Right lobe of liver (tissue), 6 donors: ENCODE data around the gene GNB3. TPM values are rescaled to one million over a fixed set of nuclear protein-coding genes. Genes with fewer than 3 reads are reported as not detected.
A peak's percentile ranks its signal among the peaks of the same experiment; 100 is the strongest.

ENCODE experiments used
- ATAC-seq, 4 donors: fragments of 200-7000 bp; cut with Tn5 transposase; one replicate each; pipeline ENCODE4 v1.9.1; 2020; ENCODE audit warnings: mild to moderate bottlenecking in 4 of 4, moderate library complexity in 4 of 4
- DNase-seq, 3 donors: peaks; one replicate each; pipeline ENCODE4 v3.0.0-alpha.2; 2020
- H3K27ac ChIP-seq, 3 donors: fragments of 200-600 bp; one replicate each; pipeline ENCODE4 v1.8.0; 2022
- H3K27me3 ChIP-seq, 2 donors: fragments of 200-600 bp; one replicate each; pipeline ENCODE4 v1.8.0; 2022
- H3K36me3 ChIP-seq, 4 donors: fragments of 200-600 bp; sonication (generic) in 1 of 4; one replicate each; pipeline versions ENCODE4 v1.5.1 to v1.8.0; 2017 to 2022; ENCODE audit warnings: control low read depth in 1 of 4
- H3K4me1 ChIP-seq, 4 donors: fragments of 200-600 bp; sonication (generic) in 1 of 4; one replicate each; pipeline versions ENCODE4 v1.5.1 to v1.8.0; 2017 to 2022; ENCODE audit warnings: control low read depth in 1 of 4
- H3K4me3 ChIP-seq, 3 donors: fragments of 200-600 bp; one replicate each; pipeline ENCODE4 v1.8.0; 2022
- H3K9me3 ChIP-seq, 4 donors: fragments of 200-600 bp; sonication (generic) in 1 of 4; one replicate each; pipeline versions ENCODE4 v1.5.1 to v1.8.0; 2017 to 2022; ENCODE audit warnings: control low read depth in 1 of 4
- CTCF ChIP-seq, 4 donors: fragments of 200-600 bp in 3 of 4; fragments of 450-650 bp in 1 of 4; IDR thresholded peaks; one replicate each; pipeline versions ENCODE4 v1.5.1 to v1.8.0; 2016 to 2022; ENCODE audit warnings: antibody characterized with exemption in 4 of 4, mild to moderate bottlenecking in 2 of 4
- POLR2A ChIP-seq: fragments of 450-650 bp; IDR thresholded peaks from one replicate; pipeline ENCODE4 v1.6.1; 2017; ENCODE audit warnings: antibody characterized with exemption, mild to moderate bottlenecking
- WGBS: methylation state at CpG from one replicate; pipeline ENCODE4 v1.1.6; 2018; ENCODE audit warnings: low coverage, low lambda C conversion rate; ENCODE audit not compliant: insufficient coverage; ENCODE audit errors: missing lambda C conversion rate; 5-methylcytosine and 5-hydroxymethylcytosine counted together
- intact Hi-C, 2 donors: fragments of 100-400 bp; cut with DNase I; formaldehyde crosslinking; loops; one replicate each; pipeline versions ENCODE4 v1.11.2 to v1.14.1; 2022
- total RNA-seq, 6 experiments: library from RNA; depleted of rRNA in 2 of 6; stranded (reverse); fragments of >200 nt in 2 of 6; fragmentation: NEBNext Ultra II Directional in 3 of 6; extraction: Animal tissue kit (Norgen Biotek cat#: 25700) in 3 of 6; gene quantifications; one replicate each; pipeline versions ENCODE4 v1.1.0 to v1.2.4, GENCODE V29; 2016 to 2023
- donor health status: DM: no; HTN: yes; CAD: no.
- donor health status: DM: no; HTN: no; CAD: no.
- donor health status: DM: no; HTN: no; CAD: no.
- donor health status: DM: no; HTN: yes; CAD: no.
- donor health status: DM: no; HTN: yes; CAD: no.

GNB3 gene
- total RNA-seq, 6 experiments from 2014 or later = 0.17 to 0.51 (median 0.43) TPM; not detected in 2

- WGBS = 61% methylated on average over 11 of the region's 19 CpGs
These were observed 25.6 kb downstream of the GNB3 start for GRCh38 chr12:6866163-6866919.

GRCh38 chr12:6866920-6867412 lies 26.2 kb downstream of the GNB3 start:
- no peaks in the 10 kb centered on the region for H3K9me3 ChIP-seq
- H3K4me1 ChIP-seq = peaks cover 0 to 30% (median 10%) of the 10 kb centered on the region in 4 donors
- intact Hi-C loops = no loop called here
- TF ChIP-seq POLR2A (no peak), CTCF (IDR thresholded peaks at IDR 0.05) (no peak)
- H3K36me3 ChIP-seq = peaks cover 0 to 32% (median 15%) of the 10 kb centered on the region in 4 donors
- H3K27ac ChIP-seq = peak overlapping the region; percentile 67 to 97 (median 93)
- H3K27me3 ChIP-seq = no peaks in the 10 kb centered on the region
- ATAC-seq = peak; percentile 41 to 59 (median 58)
- H3K4me3 ChIP-seq = peak overlapping the region; percentile 93 to 98 (median 96)
- 0% methylated on average over 4 of the region's 33 CpGs for WGBS
- DNase-seq = peak; percentile 71 to 86 (median 86)

More at GRCh38 chr12:6866163-6866919, 25.6 kb downstream of the GNB3 start:
- intact Hi-C loops = no loop called here
- Histone ChIP-seq H3K4me1 (peaks cover 0 to 24% (median 10%) of the 10 kb centered on the region in 4 donors), H3K36me3 (peaks cover 0 to 36% (median 18%) of the 10 kb centered on the region in 4 donors), H3K27ac (peak overlapping the region; percentile 67 to 97 (median 93)), H3K27me3 (no peaks in the 10 kb centered on the region), H3K9me3 (no peaks in the 10 kb centered on the region), H3K4me3 (peak overlapping the region in 2 of 3 donors; percentile 93 to 96)
- ATAC-seq (no peak), DNase-seq (peak in 1 of 3 donors; percentile 36)
- TF ChIP-seq POLR2A = no peak
- no peak for TF ChIP-seq CTCF (IDR thresholded peaks at IDR 0.05)

- intact Hi-C loops = no loop called here
- WGBS = 3% methylated on average over 10 of the region's 86 CpGs
- H3K27me3 ChIP-seq = no peaks in the 10 kb centered on the region
- no peaks in the 10 kb centered on the region for H3K9me3 ChIP-seq
- DNase-seq (peak; percentile 90 to 93 (median 92)), ATAC-seq (peak; percentile 74 to 88 (median 84))
- peak within 1 kb of the TSS; percentile 93 to 97 (median 93) for H3K27ac ChIP-seq
- no peak for TF ChIP-seq CTCF (IDR thresholded peaks at IDR 0.05)
- TF ChIP-seq POLR2A = peak; percentile 98
- H3K4me3 ChIP-seq = peak within 1 kb of the TSS; percentile 93 to 98 (median 96)
- peaks cover 0 to 27% (median 12%) of the 10 kb centered on the region in 4 donors for H3K36me3 ChIP-seq
- H3K4me1 ChIP-seq = peaks cover 0 to 33% (median 10%) of the 10 kb centered on the region in 4 donors
These were observed 26.9 kb downstream of the GNB3 start, which contains the start of gene TPI1 for GRCh38 chr12:6867413-6868210. TSS of gene TPI1 (plus strand) at chr12:6867531. CDS start at chr12:6867567, 36 bp downstream.

- ATAC-seq (no peak), DNase-seq (no peak)
- Histone ChIP-seq H3K4me1 (peaks cover 0 to 33% (median 10%) of the 10 kb centered on the region in 4 donors), H3K27ac (peak overlapping the region; percentile 93 to 97 (median 93)), H3K9me3 (no peaks in the 10 kb centered on the region), H3K27me3 (no peaks in the 10 kb centered on the region), H3K4me3 (peak overlapping the region; percentile 93 to 98 (median 96)), H3K36me3 (peaks cover 0 to 22% (median 12%) of the 10 kb centered on the region in 4 donors)
- intact Hi-C loops = no loop called here
- 3% methylated on average over 19 of the region's 22 CpGs for WGBS
- no peak for TF ChIP-seq POLR2A
- TF ChIP-seq CTCF (IDR thresholded peaks at IDR 0.05) = no peak
These were observed 27.7 kb downstream of the GNB3 start for GRCh38 chr12:6868211-6869048.
